Muscle of leg (tissue), 11 donors: ENCODE data around the gene RNF166. TPM values are rescaled to one million over a fixed set of nuclear protein-coding genes. Genes with fewer than 3 reads are reported as not detected.

ENCODE experiments used
- DNase-seq: peaks from one replicate; pipeline ENCODE4 v3.0.0; 2013
- H3K27ac ChIP-seq: one replicate; pipeline ENCODE4 v1.5.1; 2013; ENCODE audit warnings: mild to moderate bottlenecking, low read length, control low read depth
- H3K27me3 ChIP-seq: one replicate; pipeline ENCODE4 v1.6.1; 2013; ENCODE audit warnings: low read length; ENCODE audit not compliant: control insufficient read depth, insufficient read depth
- H3K36me3 ChIP-seq: one replicate; pipeline ENCODE4 v1.6.1; 2013; ENCODE audit warnings: low read length; ENCODE audit not compliant: control insufficient read depth, insufficient read depth
- H3K4me1 ChIP-seq: one replicate; pipeline ENCODE4 v1.6.1; 2013; ENCODE audit warnings: low read length; ENCODE audit not compliant: control insufficient read depth, insufficient read depth
- H3K4me3 ChIP-seq: one replicate; pipeline ENCODE4 v1.5.1; 2013; ENCODE audit warnings: low read length, control low read depth
- H3K9me3 ChIP-seq: replicated peaks from 2 replicates; pipeline ENCODE4 v1.6.1; 2013; ENCODE audit warnings: low read depth, low read length; ENCODE audit not compliant: control insufficient read depth
- WGBS: methylation state at CpG from one replicate; pipeline ENCODE4 v1.1.5; 2013; ENCODE audit warnings: missing lambda C conversion rate; ENCODE audit not compliant: insufficient coverage; 5-methylcytosine and 5-hydroxymethylcytosine counted together
- polyA plus RNA-seq, 8 donors: library from polyadenylated mRNA; unstranded; fragments of 120-200 nt; gene quantifications; one replicate each; pipeline versions ENCODE4 v1.2.1 to v1.2.3, GENCODE V29; 2013; ENCODE audit warnings: inconsistent platforms in 1 of 8, low replicate concordance in 1 of 8; ENCODE audit not compliant: insufficient read length in 8 of 8, insufficient read depth in 1 of 8
- total RNA-seq: library from RNA; stranded (reverse); fragments of 120-200 nt; gene quantifications from one replicate; pipeline ENCODE4 v1.2.4, GENCODE V29; 2013

Gene RNF166
- total and polyA plus RNA-seq, 9 donors, result 13.9 to 21.8 (median 17.6) TPM

- H3K36me3 ChIP-seq, result peaks cover 63% of the 10 kb centered on the region
- WGBS, result 81% methylated on average over 13 of the region's 13 CpGs
- no peaks in the 10 kb centered on the region for H3K9me3 ChIP-seq
Measured at GRCh38 chr16:88653101-88653500, 53.1 kb downstream of the RNF166 start.

GRCh38 chr16:88652762-88653063, 53.5 kb downstream of the RNF166 start:
- H3K4me3 ChIP-seq, result no peak overlapping the region
- H3K9me3 ChIP-seq, result no peaks in the 10 kb centered on the region
- no peaks in the 10 kb centered on the region for H3K27me3 ChIP-seq
- peaks cover 60% of the 10 kb centered on the region for H3K36me3 ChIP-seq
- peaks cover 27% of the 10 kb centered on the region for H3K4me1 ChIP-seq
- WGBS, result 91% methylated on average over 2 of the region's 8 CpGs
- no peak for DNase-seq
- no peak overlapping the region for H3K27ac ChIP-seq

More at GRCh38 chr16:88653101-88653500, 53.1 kb downstream of the RNF166 start:
- DNase-seq, result no peak
- no peaks in the 10 kb centered on the region for H3K27me3 ChIP-seq
- H3K27ac ChIP-seq, result no peak overlapping the region
- H3K4me3 ChIP-seq, result no peak overlapping the region
- H3K4me1 ChIP-seq, result peaks cover 27% of the 10 kb centered on the region

DNA sequence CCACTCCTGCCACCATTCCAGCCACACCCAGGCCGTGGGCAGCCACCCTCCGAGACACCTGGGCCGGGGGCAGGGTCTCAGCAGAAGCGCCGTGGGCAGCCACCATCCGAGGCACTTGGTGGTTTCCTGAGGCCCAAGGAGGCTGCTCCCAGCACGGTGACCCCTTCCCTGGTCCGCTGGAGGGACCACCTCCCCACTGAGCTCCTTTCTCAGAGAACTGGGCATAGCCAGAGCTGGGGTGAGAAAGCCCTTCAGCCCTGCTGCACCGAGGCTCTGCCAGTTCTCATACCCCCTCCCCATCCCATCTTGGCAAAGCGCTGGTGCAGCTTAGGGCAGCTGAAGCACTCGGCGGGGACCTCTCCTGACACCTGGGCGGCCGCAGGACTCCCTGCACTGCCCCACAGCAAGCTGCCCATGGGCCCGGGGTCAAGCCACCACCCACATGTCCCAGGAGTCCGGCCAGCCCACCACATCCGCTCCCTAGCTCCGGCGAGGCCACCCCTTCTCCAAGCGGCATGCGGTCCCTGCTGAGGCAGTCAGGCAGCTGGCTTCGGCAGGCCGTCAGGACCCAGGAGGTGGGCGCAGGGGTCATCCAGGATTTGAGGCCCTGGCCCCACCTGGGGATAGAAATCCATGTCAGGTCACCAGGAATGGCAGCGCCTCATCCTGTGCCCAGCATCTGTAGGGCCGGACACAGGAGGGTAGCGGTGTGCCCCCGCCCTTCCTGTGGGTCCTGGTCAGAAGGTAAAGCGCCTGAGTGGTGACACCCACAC, 54.0 kb downstream of the RNF166 start:
- Histone ChIP-seq H3K36me3 (peaks cover 55% of the 10 kb centered on the region), H3K4me3 (no peak overlapping the region), H3K4me1 (peaks cover 27% of the 10 kb centered on the region), H3K9me3 (no peaks in the 10 kb centered on the region), H3K27me3 (no peaks in the 10 kb centered on the region), H3K27ac (peak overlapping the region; percentile 66)
- WGBS, result 82% methylated on average over 28 of the region's 29 CpGs
- DNase-seq, result no peak

DNA sequence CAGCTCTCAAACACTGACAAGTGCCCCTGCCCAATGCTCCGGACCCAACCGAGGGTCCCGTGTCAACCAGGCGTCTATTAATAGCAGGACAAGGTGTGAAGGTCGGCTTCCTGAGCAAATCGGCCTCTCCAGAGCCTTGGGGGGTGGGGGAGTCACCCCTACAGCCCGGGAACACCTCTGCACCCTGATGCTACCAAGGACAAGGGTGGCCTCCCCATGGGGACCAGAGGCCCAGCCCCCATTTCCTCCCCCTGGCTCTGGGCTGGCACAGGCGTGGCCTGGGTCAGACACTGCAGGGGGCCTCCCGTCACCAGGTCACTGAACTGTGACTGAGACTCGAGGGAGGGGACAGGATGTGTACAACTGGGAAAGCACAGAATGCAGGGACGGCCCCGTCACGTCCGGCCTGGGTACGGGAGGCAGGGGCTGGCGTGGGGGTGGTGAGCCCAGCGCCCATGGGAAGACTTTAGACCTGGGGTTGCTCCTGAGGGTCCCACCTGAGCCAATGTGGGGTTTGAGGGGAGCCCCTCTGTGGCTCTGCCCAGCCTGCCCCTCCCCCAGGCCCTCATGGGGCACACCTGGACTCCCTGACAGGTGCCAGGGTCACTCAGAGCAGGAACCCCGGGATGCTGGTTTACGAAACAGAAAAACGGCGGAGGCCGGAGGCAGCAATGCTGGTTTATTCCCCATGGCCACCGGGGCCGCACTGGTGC, 54.8 kb downstream of the RNF166 start:
- peak; percentile 62 for DNase-seq
- Histone ChIP-seq H3K9me3 (no peaks in the 10 kb centered on the region), H3K4me1 (peaks cover 27% of the 10 kb centered on the region), H3K4me3 (peak overlapping the region; percentile 65), H3K27me3 (no peaks in the 10 kb centered on the region), H3K36me3 (peaks cover 48% of the 10 kb centered on the region), H3K27ac (peak overlapping the region; percentile 66)
- 73% methylated on average over 15 of the region's 24 CpGs for WGBS

GRCh38 chr16:88650749-88651275, 55.4 kb downstream of the RNF166 start, which contains the start of gene CYBA:
TSS of gene CYBA (minus strand) at chr16:88651053. CDS start at chr16:88651013, 40 bp downstream.
- H3K4me1 ChIP-seq, result peaks cover 27% of the 10 kb centered on the region
- peak within 1 kb of the TSS; percentile 65 for H3K4me3 ChIP-seq
- H3K27me3 ChIP-seq, result no peaks in the 10 kb centered on the region
- 0% methylated on average over 40 of the region's 41 CpGs for WGBS
- H3K9me3 ChIP-seq, result no peaks in the 10 kb centered on the region
- H3K27ac ChIP-seq, result peak within 1 kb of the TSS; percentile 66
- peaks cover 42% of the 10 kb centered on the region for H3K36me3 ChIP-seq
- peak; percentile 72 for DNase-seq

GRCh38 chr16:88649924-88650748, 56.1 kb downstream of the RNF166 start:
- Histone ChIP-seq H3K27ac (peak overlapping the region; percentile 7), H3K27me3 (no peaks in the 10 kb centered on the region), H3K4me3 (peak overlapping the region; percentile 65), H3K4me1 (peaks cover 27% of the 10 kb centered on the region), H3K36me3 (peaks cover 35% of the 10 kb centered on the region), H3K9me3 (no peaks in the 10 kb centered on the region)
- no peak for DNase-seq
- 10% methylated on average over 29 of the region's 37 CpGs for WGBS

DNA sequence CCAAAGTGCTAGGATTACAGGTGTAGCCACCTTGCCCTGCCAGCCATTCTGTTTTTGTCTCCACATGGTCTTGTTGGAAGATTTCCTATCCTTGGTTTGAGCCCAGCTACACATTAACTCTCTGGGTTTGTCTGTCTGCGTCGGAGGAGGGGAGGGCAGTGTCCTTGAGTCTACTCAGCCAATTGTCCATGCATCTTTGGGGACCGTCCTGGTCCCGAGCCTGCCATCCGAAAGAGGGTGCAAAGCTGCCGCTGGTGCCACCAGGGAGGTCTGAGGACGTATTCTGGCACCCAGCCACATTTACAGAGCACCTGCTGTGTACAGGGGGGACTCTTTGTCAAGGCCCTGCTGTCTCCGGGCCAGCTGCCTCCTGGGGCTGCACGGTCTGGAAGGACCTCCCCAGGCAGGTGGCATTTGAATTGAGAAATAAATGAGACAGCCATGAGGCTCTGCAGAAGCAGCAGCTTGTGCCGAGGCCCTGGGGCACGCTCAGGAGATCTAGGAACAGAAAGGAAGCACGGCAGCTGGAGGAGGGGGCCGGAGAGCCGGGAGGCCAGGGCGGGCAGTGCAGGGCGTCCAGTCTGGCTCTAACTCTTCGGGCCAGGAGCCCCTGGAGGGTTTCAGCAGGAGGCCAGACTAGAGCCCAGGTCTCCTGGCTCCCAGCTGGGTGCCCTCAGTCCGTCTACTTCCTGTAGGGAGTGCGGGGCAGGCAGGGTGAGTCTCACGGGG, 56.8 kb downstream of the RNF166 start:
- H3K36me3 ChIP-seq, result peaks cover 28% of the 10 kb centered on the region
- no peaks in the 10 kb centered on the region for H3K9me3 ChIP-seq
- H3K4me3 ChIP-seq, result peak overlapping the region; percentile 65
- H3K27me3 ChIP-seq, result no peaks in the 10 kb centered on the region
- DNase-seq, result peak; percentile 38
- H3K27ac ChIP-seq, result no peak overlapping the region
- peaks cover 27% of the 10 kb centered on the region for H3K4me1 ChIP-seq
- 61% methylated on average over 19 of the region's 20 CpGs for WGBS

GRCh38 chr16:88647178-88648070, 58.8 kb downstream of the RNF166 start:
- Histone ChIP-seq H3K27ac (no peak overlapping the region), H3K9me3 (no peaks in the 10 kb centered on the region), H3K27me3 (no peaks in the 10 kb centered on the region), H3K4me1 (peaks cover 27% of the 10 kb centered on the region), H3K36me3 (peaks cover 9% of the 10 kb centered on the region), H3K4me3 (no peak overlapping the region)
- WGBS, result 86% methylated on average over 9 of the region's 22 CpGs
- no peak for DNase-seq
